HCT116 (cell line): ENCODE data around the gene ALDH2. TPM values are rescaled to one million over a fixed set of nuclear protein-coding genes. Genes with fewer than 3 reads are reported as not detected.
"Not testable (repeated sequence)": the region's sequence is repeated elsewhere in the genome, so short reads cannot be mapped to it uniquely, and the experiment has no call there.

Experiments used
- ATAC-seq: fragments of 200-7000 bp; cut with Tn5 transposase; 2 replicates; pipeline ENCODE4 v1.9.1; 2020; ENCODE audit warnings: mild to moderate bottlenecking, moderate library complexity
- BruUV-seq: library from RNA; stranded (reverse); fragments of 400-500 nt; replicated peaks from 2 replicates; lab custom pipeline; 2021; lab: Mats Ljungman, UMichigan
- CTCF ChIA-PET: fragments of 300-600 bp; sonication (Branson Sonifier 250); formaldehyde crosslinking; loops from one replicate; lab custom pipeline; 2021; ENCODE audit warnings: antibody characterized with exemption; lab: Charles Lee
- POLR2A ChIA-PET: fragments of 300-600, 350-600 bp; sonication (Branson Sonifier 250); formaldehyde crosslinking; loops from one replicate; lab custom pipeline; 2021; ENCODE audit warnings: antibody characterized with exemption; lab: Charles Lee
- RAD21 ChIA-PET, 2 experiments: fragments of 300-600 bp; sonication (Branson Sonifier 250); formaldehyde crosslinking; loops; one replicate each; lab custom pipeline; 2023; ENCODE audit warnings: low total read pairs in 2 of 2; ENCODE audit not compliant: uncharacterized antibody in 2 of 2, unreplicated experiment in 2 of 2, low non-redundant PET in 1 of 2; lab: Charles Lee
- DNase-seq: peaks from one replicate; pipeline ENCODE4 v3.0.0-alpha.2; 2010; ENCODE audit warnings: low read depth, low spot score
- H2AFZ ChIP-seq: fragments of 200-600 bp; shearing (Covaris generic), sonication (generic); 2 replicates; pipeline ENCODE4 v1.6.1; 2017; ENCODE audit warnings: low read depth, mixed run types, mixed read lengths, antibody characterized with exemption, low read length; ENCODE audit not compliant: poor library complexity, severe bottlenecking
- H3K27ac ChIP-seq: 2 replicates; pipeline ENCODE4 v1.5.1; 2012; ENCODE audit warnings: low read depth, low read length
- H3K27me3 ChIP-seq: fragments of 200-600 bp; sonication (generic); 2 replicates; pipeline ENCODE4 v1.6.1; 2016; ENCODE audit warnings: mixed run types, low read length, mixed read lengths; ENCODE audit not compliant: insufficient read depth
- H3K36me3 ChIP-seq, 2 experiments: fragments of 200-500 bp in 1 of 2; fragments of 200-600 bp in 1 of 2; sonication (Bioruptor generic) in 1 of 2; sonication (generic) in 1 of 2; 2 replicates each; pipeline versions ENCODE4 v1.5.1 to v1.6.1; 2014 to 2016; ENCODE audit warnings: low read length in 2 of 2, inconsistent platforms in 1 of 2, mixed read lengths in 1 of 2, mixed run types in 1 of 2; ENCODE audit not compliant: insufficient read depth in 2 of 2, control insufficient read depth in 1 of 2
- H3K4me1 ChIP-seq, 2 experiments: fragments of 200-600 bp in 1 of 2; sonication (generic) in 1 of 2; 2 replicates each; pipeline versions ENCODE4 v1.5.1 to v1.6.1; 2012 to 2017; ENCODE audit warnings: low read length in 2 of 2, inconsistent platforms in 1 of 2, mild to moderate bottlenecking in 1 of 2, mixed read lengths in 1 of 2, mixed run types in 1 of 2, moderate library complexity in 1 of 2; ENCODE audit not compliant: insufficient read depth in 2 of 2, control insufficient read depth in 1 of 2
- H3K4me2 ChIP-seq: fragments of 200-600 bp; sonication (generic); 2 replicates; pipeline ENCODE4 v1.6.1; 2017; ENCODE audit warnings: mixed run types, low read length, mixed read lengths
- H3K4me3 ChIP-seq, 2 experiments: fragments of 200-600 bp in 1 of 2; sonication (generic) in 1 of 2; replicated peaks in 1 of 2; 2 replicates each; pipeline ENCODE4 v1.5.1; 2011 to 2016; ENCODE audit warnings: low read length in 2 of 2, control low read depth in 1 of 2, low read depth in 1 of 2, mild to moderate bottlenecking in 1 of 2, mixed read lengths in 1 of 2, mixed run types in 1 of 2
- H3K79me2 ChIP-seq: fragments of 200-600 bp; sonication (generic); 2 replicates; pipeline ENCODE4 v1.6.1; 2017; ENCODE audit warnings: mild to moderate bottlenecking, mixed run types, low read length, moderate library complexity, mixed read lengths; ENCODE audit not compliant: insufficient read depth
- H3K9ac ChIP-seq: fragments of 200-600 bp; sonication (generic); 2 replicates; pipeline ENCODE4 v1.6.1; 2016; ENCODE audit warnings: low read length, mixed read lengths
- H3K9me2 ChIP-seq: fragments of 200-600 bp; sonication (generic), shearing (Covaris generic); 2 replicates; pipeline ENCODE4 v1.6.1; 2017; ENCODE audit warnings: mixed run types, mild to moderate bottlenecking, moderate library complexity; ENCODE audit not compliant: insufficient read depth
- H3K9me3 ChIP-seq, 2 experiments: fragments of 200-500 bp in 1 of 2; fragments of 200-600 bp in 1 of 2; sonication (Bioruptor generic) in 1 of 2; sonication (generic) in 1 of 2; 2 replicates each; pipeline ENCODE4 v1.6.1; 2014 to 2017; ENCODE audit warnings: low read length in 2 of 2, mixed read lengths in 2 of 2, inconsistent platforms in 1 of 2, low read depth in 1 of 2, mild to moderate bottlenecking in 1 of 2, mixed run types in 1 of 2, moderate library complexity in 1 of 2; ENCODE audit not compliant: control insufficient read depth in 1 of 2, insufficient read depth in 1 of 2
- H4K20me1 ChIP-seq: fragments of 200-600 bp; sonication (generic), shearing (Covaris generic); 2 replicates; pipeline ENCODE4 v1.6.1; 2017; ENCODE audit warnings: mixed run types, mild to moderate bottlenecking, moderate library complexity; ENCODE audit not compliant: insufficient read depth
- ELF1 ChIP-seq: IDR thresholded peaks from 2 replicates; pipeline ENCODE4 v1.6.1; 2012; ENCODE audit warnings: low read depth, borderline replicate concordance
- EZH2 ChIP-seq: fragments of 200-600 bp; sonication (generic); IDR thresholded peaks from 2 replicates; pipeline ENCODE4 v1.6.1; 2017; ENCODE audit warnings: antibody characterized with exemption, mixed run types
- YY1 ChIP-seq: IDR thresholded peaks from 2 replicates; pipeline ENCODE4 v1.6.1; 2011; ENCODE audit warnings: low read length, low read depth, moderate library complexity, mild to moderate bottlenecking; ENCODE audit not compliant: insufficient replicate concordance; ENCODE audit errors: extremely low read depth
- ZBTB33 ChIP-seq: IDR thresholded peaks from 2 replicates; pipeline ENCODE4 v1.6.1; 2011; ENCODE audit warnings: mild to moderate bottlenecking, low read length, moderate library complexity; ENCODE audit not compliant: insufficient replicate concordance; ENCODE audit errors: extremely low read depth
- intact Hi-C: fragments of 100-400 bp; cut with micrococcal nuclease; formaldehyde crosslinking; loops from 2 replicates; pipeline ENCODE4 v1.10.0; 2022
- total RNA-seq: library from RNA; stranded (reverse); gene quantifications from one replicate; pipeline ENCODE4 v1.2.1, GENCODE V29; 2021; ENCODE audit not compliant: unreplicated experiment
- TF ChIP-seq, protein P1 (sequence below): IDR thresholded peaks from 2 replicates; pipeline ENCODE4 v1.6.1; 2012; ENCODE audit warnings: low read depth

The ALDH2 gene
- total RNA-seq, 1 experiment from 2014 or later, result 32.9 TPM

DNA sequence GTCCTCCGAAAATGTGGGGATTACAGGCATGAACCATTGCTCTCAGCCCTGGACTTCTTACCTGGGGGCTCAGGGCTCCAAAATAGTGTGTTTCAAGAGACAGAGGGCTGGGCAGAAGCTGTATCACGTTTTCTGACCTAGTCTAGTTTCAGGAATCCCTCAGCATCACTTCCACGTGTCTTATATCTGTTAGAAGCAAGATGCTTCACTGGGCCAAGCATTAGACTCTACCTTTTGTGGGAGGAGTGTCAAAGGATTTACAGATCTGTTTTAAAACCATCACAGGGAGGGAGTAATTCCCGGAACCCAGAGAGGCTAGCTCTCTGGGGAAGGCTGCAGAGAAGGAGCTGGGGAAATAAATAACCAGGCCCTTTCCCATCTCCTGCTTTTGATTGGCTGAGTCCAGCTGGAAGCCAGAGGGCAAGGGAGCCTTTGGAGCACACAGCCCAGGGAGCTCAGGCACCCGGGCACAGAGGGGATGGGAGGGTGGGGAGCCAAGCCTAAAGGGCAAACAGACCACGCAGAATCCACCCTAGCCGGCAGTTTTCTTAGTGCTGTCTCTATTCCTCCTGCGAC is 33.3 kb upstream of the ALDH2 start:
- H3K9ac ChIP-seq, result no peak overlapping the region
- no TSS peak for BruUV-seq
- H3K4me3 ChIP-seq, result no peak overlapping the region
- no peak for ATAC-seq
- CTCF ChIA-PET, result no interaction called here
- no peaks in the 10 kb centered on the region for H3K4me1 ChIP-seq
- POLR2A ChIA-PET, result interaction anchor here (0.6 kb wide), 1 partner anchor 31 kb away, joined by 3 read pairs; no protein-coding TSS in a partner anchor
- H3K27ac ChIP-seq, result no peak overlapping the region
- DNase-seq, result no peak
- peaks cover 0 to 5% of the 10 kb centered on the region in 2 experiments; a peak in 2 of 4 replicates for H3K36me3 ChIP-seq
- intact Hi-C loops, result no loop called here
- H3K9me3 ChIP-seq, result no peaks in the 10 kb centered on the region
- no peak overlapping the region for H2AFZ ChIP-seq
- RAD21 ChIA-PET, result no interaction called here
- no peaks in the 10 kb centered on the region for H3K27me3 ChIP-seq
- H3K9me2 ChIP-seq, result no peaks in the 10 kb centered on the region
- H4K20me1 ChIP-seq, result no peaks in the 10 kb centered on the region
- H3K79me2 ChIP-seq, result no peaks in the 10 kb centered on the region
- TF ChIP-seq YY1, result no peak
- no peak for TF ChIP-seq ZBTB33
- TF ChIP-seq EZH2, result no peak
- TF ChIP-seq, protein P1, sequence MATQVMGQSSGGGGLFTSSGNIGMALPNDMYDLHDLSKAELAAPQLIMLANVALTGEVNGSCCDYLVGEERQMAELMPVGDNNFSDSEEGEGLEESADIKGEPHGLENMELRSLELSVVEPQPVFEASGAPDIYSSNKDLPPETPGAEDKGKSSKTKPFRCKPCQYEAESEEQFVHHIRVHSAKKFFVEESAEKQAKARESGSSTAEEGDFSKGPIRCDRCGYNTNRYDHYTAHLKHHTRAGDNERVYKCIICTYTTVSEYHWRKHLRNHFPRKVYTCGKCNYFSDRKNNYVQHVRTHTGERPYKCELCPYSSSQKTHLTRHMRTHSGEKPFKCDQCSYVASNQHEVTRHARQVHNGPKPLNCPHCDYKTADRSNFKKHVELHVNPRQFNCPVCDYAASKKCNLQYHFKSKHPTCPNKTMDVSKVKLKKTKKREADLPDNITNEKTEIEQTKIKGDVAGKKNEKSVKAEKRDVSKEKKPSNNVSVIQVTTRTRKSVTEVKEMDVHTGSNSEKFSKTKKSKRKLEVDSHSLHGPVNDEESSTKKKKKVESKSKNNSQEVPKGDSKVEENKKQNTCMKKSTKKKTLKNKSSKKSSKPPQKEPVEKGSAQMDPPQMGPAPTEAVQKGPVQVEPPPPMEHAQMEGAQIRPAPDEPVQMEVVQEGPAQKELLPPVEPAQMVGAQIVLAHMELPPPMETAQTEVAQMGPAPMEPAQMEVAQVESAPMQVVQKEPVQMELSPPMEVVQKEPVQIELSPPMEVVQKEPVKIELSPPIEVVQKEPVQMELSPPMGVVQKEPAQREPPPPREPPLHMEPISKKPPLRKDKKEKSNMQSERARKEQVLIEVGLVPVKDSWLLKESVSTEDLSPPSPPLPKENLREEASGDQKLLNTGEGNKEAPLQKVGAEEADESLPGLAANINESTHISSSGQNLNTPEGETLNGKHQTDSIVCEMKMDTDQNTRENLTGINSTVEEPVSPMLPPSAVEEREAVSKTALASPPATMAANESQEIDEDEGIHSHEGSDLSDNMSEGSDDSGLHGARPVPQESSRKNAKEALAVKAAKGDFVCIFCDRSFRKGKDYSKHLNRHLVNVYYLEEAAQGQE, result no peak
- no peak for TF ChIP-seq ELF1
- no peak overlapping the region for H3K4me2 ChIP-seq

GRCh38 chr12:111739524-111739923 is 27.2 kb upstream of the ALDH2 start:
- H3K27ac ChIP-seq, H3K4me1 ChIP-seq, H3K36me3 ChIP-seq, DNase-seq, ATAC-seq, H3K27me3 ChIP-seq, BruUV-seq, POLR2A ChIA-PET, H3K9ac ChIP-seq, CTCF ChIA-PET, intact Hi-C loops, H3K9me3 ChIP-seq, H2AFZ ChIP-seq, H3K4me2 ChIP-seq, H4K20me1 ChIP-seq, H3K4me3 ChIP-seq, H3K9me2 ChIP-seq, RAD21 ChIA-PET, H3K79me2 ChIP-seq: not testable (repeated sequence)
